ENCODE results near the gene PTPRN2.

The PTPRN2 gene

GRCh38 chr7:157613575-157614322 lies 973.9 kb downstream of the PTPRN2 start:
- DNase-seq (ENCODE audit: low spot score), result no peak
- TF ChIP-seq, protein P1, sequence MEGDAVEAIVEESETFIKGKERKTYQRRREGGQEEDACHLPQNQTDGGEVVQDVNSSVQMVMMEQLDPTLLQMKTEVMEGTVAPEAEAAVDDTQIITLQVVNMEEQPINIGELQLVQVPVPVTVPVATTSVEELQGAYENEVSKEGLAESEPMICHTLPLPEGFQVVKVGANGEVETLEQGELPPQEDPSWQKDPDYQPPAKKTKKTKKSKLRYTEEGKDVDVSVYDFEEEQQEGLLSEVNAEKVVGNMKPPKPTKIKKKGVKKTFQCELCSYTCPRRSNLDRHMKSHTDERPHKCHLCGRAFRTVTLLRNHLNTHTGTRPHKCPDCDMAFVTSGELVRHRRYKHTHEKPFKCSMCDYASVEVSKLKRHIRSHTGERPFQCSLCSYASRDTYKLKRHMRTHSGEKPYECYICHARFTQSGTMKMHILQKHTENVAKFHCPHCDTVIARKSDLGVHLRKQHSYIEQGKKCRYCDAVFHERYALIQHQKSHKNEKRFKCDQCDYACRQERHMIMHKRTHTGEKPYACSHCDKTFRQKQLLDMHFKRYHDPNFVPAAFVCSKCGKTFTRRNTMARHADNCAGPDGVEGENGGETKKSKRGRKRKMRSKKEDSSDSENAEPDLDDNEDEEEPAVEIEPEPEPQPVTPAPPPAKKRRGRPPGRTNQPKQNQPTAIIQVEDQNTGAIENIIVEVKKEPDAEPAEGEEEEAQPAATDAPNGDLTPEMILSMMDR (IDR thresholded peaks at IDR 0.05; ENCODE audit: borderline replicate concordance, control extremely low read depth, extremely low read depth, insufficient read depth, missing control alignments), result no peak
- in situ Hi-C loops (cut with MboI; ENCODE audit: low sequenced_read_pairs, unreplicated experiment), result no loop called here

- DNase-seq (ENCODE audit: low spot score), result peak; percentile 71
- TF ChIP-seq, protein P1 (IDR thresholded peaks at IDR 0.05; ENCODE audit: borderline replicate concordance, control extremely low read depth, extremely low read depth, insufficient read depth, missing control alignments), result no peak
- in situ Hi-C loops (cut with MboI; ENCODE audit: low sequenced_read_pairs, unreplicated experiment), result no loop called here
Observed at GRCh38 chr7:157612664-157613561, 974.7 kb downstream of the PTPRN2 start.

GRCh38 chr7:157612009-157612663 lies 975.5 kb downstream of the PTPRN2 start:
- in situ Hi-C loops (cut with MboI; ENCODE audit: low sequenced_read_pairs, unreplicated experiment), result no loop called here
- DNase-seq (ENCODE audit: low spot score), result no peak
- TF ChIP-seq, protein P1 (IDR thresholded peaks at IDR 0.05; ENCODE audit: borderline replicate concordance, control extremely low read depth, extremely low read depth, insufficient read depth, missing control alignments), result no peak

DNA sequence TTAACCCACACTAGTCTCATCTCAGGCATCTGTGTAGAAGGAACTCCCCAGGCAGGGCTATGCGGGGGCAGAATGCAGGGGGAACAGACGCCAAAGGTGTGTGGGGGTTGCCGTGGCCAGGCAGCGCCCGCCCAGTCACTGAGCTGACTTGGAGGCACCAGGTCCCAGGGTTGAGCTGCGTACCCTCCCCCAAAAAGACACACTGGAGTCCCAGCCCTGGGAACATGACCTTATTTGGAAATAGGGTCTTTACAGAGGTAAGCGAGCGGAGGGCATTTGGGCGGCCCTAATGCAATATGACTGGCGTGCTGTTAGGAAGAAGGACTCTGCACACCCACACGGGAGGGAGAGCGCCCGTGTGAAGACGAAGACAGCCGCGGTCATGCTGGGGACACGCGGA lies 976.3 kb downstream of the PTPRN2 start:
- DNase-seq (ENCODE audit: low spot score), result no peak
- TF ChIP-seq, protein P1 (IDR thresholded peaks at IDR 0.05; ENCODE audit: borderline replicate concordance, control extremely low read depth, extremely low read depth, insufficient read depth, missing control alignments), result no peak
- in situ Hi-C loops (cut with MboI; ENCODE audit: low sequenced_read_pairs, unreplicated experiment), result no loop called here

- TF ChIP-seq, protein P1 (IDR thresholded peaks at IDR 0.05; ENCODE audit: borderline replicate concordance, control extremely low read depth, extremely low read depth, insufficient read depth, missing control alignments), result no peak
- DNase-seq (ENCODE audit: low spot score), result no peak
- in situ Hi-C loops (cut with MboI; ENCODE audit: low sequenced_read_pairs, unreplicated experiment), result no loop called here
Observed at GRCh38 chr7:157610671-157611295, 976.8 kb downstream of the PTPRN2 start.
